Kasumi-1 (cell line): ENCODE data around the gene FGD5.

Source experiments
- DNase-seq, 2 experiments: peaks; one replicate each; lab custom pipeline; 2025; lab: John Stamatoyannopoulos, UW

Gene FGD5

DNA sequence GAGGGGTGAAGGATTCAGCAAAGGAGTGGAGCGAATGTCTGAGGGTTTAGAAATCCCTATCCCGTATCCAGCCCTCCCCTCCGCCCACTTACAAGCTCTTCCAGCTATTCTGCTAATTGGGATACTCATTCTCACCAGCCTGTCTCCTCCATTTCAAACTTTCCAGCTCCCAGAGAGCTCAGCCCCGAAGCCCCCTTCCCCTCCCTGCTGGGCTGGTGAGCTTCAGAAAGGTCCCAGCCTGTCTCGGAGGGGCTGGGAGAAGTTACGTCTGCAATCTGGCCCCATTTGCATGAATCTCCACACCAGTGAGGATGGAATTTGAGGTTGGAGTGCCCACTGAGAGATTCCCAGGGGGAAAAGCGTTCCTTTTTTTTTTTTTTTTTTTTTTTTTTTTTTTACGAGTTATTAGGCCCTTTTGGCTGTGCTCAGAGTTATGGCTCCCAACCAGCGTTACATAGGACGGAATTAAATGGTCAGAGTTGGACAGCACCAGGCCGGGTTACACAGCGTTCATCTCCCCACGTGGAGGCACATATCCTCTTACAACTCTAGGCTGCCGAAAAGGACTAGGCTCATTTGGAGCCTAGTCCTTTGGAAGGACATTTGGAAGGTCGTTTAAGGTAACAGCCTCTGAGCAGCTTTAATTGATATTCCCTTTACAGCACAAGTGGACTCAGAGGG lies 34.6 kb downstream of the FGD5 start:
- DNase-seq, result no peak

DNA sequence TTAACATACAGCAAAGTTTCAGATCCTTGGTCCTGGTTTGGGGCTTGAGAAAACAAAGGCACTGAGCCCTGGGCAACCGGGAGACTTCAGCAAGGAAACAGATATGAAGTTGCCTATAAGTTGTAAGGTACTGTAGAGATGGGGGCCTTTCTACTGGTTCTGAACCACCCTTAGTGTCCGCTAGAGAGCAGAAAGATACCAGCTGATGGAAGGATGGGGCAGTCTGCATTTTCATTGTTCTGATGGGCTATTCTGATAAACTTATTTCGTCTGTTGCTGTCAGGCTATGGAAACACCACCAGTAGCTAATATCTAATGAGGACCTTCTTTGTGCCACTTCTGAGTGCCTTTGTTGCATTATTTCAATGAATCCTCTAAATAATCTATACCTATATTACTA lies 38.7 kb downstream of the FGD5 start:
- no peak for DNase-seq

DNA sequence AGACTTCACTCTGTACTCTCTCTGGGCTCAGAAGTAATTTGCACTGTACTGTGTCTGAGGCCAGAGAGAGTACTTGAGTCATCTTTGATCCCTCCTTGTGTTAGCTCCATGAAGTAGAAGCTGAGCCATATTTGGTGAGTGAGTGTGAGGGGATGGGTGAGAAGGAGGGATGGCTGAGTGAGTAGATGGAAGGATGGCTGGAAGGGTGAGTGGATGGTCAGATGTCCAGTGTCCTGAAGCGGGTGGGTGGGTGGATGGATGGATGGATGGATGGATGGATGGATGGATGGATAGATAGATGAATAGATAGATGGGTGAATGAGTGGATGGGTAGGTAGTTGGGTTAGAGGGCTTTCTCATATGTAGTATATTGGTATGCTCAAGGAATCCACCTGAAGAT lies 39.3 kb downstream of the FGD5 start:
- no peak for DNase-seq

DNA sequence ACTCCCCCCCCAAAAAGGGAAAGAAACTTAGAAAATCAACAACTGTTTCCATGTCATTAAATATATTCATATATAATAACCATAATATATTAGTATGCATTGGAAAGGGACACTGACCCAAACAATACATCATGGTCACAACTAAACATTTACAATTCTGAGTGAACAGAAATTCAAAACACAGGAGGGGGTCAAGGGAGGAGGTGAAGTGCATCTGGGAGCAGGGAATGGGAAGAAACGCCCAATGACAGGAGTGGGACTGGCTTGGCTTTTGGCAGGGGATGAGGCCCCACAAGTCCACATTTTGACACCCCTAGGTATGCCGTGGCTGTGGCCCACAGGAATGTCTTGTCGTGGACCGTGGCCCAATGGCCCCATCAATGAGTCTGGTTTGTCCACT lies 41.1 kb downstream of the FGD5 start:
- no peak for DNase-seq

DNA sequence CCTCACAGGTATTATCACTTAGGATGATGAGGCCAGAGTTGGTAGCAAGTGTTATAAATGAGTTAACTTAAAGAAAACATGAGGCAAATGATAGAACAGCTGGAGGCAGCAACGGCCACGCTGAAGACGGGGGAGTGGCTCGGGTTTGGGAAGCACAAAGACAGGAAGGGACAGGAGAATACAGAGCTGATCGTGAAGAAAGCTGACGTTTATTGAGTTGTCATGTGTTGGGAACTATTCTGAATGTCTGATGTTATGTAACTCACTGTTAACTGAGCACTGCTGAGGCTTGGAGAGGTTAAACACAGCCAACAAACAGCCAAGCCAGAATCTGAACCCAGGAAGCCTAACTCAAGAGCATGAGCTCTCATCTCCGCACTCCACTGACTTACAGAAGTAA lies 42.3 kb downstream of the FGD5 start:
- peak in 1 of 2 experiments; percentile 3 for DNase-seq

DNA sequence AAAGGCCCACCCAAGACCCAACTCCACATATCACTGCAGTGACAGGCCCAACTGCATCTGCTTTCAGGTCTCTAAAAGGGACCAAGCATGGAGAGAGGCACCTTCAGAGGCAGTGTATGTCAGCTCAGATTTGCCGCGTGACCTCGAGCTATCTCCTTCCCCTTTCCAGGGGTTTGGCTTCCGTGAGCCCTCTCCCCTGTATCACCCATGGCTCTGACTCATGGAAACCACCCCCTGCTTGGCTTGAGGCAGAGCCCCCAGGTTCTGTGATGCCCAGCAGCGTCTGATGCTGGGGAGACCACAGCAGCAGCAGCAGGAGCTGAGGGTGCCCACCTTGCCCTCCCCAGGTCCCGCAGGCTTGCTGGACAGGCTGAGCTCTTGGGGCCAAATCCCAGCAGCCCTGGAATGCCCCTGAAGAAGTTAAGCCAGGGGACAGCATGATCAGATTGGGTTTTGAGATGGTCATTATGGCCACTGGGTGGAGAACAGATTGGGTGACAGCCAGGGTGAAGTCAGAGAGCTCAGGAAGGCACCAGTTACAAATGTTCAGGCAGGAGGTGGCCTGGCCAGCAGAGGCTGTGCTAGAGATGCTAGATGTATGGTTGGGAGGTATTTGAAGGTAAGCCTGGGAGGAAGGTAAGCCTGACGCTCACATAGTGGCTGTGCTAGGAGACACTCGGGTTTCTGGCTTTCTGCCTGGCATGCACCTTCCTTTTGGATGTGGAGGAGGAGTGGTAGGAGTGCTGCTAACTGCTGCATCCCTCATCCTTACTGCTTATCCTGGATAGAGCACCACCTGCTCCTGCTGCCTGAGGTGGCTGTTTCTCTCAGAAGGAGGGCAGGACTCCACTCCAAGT lies 42.9 kb downstream of the FGD5 start:
- peak in 1 of 2 experiments; percentile 14 for DNase-seq

DNA sequence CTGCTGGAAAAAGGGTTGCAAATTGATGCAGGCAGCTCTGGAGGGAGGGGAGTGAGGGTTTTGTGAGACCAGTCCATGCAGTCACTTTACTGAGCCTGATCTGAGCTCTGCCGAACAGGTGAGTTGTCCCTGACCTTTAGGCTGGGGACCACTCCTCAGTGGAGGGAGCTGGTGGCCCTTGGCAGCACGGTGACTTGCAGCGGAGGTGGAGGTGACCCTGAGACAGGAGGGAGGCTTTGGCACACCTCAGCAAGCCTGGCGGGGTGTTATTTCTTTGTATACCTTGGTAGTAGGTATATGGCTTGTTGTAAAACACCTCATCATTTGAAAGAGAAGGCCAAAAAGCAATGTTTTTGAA lies 43.5 kb downstream of the FGD5 start:
- no peak for DNase-seq

DNA sequence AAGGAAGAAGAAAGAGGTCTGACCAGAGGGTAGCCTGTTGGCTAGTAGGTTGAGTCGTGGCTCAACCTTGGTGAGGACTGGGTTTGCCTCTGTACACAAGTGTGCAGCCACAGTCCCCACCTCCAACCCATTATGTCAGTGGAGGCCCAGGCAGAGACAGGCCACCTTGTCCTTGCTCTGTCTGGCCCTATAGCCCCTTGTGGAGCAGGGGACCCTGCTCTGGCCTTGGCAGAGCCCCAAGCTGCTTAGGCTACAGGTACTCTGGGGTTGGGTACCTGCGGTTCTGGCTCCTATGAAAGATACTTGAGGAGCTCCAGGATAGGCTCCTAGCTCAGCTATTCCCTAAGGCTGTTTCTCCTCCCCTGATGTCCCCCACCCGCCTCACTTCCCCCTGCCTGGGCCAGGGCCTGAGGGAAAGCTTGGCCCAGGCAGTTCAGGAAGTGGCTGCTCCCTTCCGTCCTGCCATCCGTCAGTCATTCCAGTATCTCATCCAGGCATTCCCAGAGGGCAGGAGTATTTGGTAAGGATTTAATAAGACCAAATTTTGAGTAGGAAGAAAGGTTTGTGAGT lies 44.0 kb downstream of the FGD5 start:
- no peak for DNase-seq

DNA sequence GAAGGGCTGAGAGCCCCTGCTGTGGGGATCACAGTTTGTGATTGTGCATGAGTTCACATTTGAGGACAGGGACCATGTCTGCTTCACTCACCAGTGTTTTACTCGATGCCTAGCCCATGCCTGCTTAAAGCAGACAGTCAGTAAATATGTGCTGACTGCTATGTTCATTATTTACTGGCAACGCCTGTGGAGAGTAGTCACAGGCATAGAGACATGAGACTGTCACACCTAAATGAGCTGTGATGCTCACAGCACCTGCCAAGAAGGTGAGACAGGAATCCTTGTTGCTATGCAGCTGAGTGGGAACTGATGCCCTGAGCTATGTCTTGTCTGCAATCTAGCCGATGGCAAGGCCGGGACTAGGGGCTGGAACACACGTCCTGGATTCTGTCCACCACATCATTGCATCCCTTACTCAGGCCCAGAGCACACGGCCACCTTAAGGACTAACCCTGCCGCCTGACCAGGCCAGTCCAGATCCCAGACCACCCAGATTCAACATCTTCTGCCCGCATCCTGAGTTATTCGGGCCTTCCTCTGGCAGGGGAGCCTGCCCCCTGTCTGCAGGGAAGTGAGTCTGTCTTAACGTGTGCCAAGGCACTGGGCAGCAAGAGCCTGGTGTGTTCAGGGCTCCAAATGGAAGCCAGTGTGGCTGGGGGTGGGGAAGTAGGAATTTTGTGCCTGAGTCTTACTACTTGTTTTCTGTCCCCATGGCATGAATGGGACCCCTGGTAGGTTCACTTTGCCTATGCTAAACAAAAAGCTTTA lies 44.8 kb downstream of the FGD5 start:
- peak in 1 of 2 experiments; percentile 3 for DNase-seq

DNA sequence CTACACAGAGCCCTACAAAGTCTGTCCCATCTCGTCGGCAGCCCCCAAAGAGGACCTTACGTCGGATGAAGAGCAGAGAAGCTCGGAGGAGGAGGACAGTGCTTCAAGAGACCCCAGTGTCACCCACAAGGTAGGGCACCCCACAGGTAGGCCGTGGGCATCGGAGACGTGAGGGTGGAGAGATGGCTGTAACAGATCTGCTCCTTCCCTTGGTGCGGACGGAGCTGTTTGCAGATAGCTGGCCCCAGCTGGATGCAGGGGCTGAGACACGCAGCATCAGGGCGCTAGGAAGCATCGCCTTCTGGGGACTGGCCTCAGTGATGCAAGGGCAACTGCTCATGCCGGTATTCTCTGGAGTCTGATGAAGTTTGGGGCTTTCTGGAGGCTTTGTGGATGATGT lies 45.4 kb downstream of the FGD5 start:
- DNase-seq, result no peak

DNA sequence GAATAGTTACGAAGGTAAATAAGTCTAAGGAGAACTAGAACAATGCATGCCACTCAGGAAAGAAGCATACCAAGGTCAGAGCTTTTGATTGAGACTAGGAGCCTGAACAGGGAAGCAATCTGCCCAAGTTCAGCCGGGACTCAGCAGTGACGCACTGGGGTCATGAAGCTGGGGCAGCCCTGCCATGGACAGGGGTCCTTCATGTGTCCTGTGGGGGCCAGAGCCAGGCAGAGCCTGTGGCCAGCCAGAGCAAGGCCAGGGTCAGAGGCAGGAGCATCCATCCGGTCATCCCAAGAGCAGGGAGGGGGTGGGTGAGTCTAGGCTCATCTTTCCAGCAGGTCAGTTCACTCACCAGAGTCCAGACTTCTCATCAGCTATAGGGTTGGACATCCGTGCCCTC lies 47.9 kb downstream of the FGD5 start:
- no peak for DNase-seq

DNA sequence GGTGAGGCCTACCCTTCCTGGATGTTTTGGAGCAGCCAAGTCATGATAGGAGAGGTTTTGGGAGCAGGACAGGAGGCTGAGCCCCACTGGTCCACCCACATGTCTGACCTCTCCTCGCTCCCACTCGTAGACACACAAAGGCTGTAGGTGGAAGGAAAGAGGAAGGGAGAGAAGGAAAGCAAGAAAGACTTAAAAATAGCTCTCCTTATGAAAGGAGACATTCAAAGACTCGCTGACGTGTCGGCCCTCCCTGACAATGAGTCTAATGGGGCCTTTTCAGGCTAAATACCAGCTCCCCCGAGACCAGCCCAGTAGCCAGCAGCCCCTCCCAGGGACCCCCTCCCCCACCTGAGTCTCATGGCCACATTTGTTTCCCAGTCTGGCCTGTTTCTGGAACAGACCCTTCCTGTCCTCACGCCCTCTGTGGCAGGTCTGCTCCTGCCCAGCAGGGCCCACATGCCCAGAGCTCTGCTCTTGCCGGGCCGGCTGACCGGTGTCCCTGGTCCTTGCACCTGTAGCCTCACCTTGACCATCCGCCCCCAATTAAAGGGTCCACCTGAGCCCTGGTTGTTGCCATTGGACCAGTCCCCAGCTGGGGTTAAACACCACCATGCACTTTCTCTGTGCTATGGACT lies 49.3 kb downstream of the FGD5 start:
- no peak for DNase-seq

DNA sequence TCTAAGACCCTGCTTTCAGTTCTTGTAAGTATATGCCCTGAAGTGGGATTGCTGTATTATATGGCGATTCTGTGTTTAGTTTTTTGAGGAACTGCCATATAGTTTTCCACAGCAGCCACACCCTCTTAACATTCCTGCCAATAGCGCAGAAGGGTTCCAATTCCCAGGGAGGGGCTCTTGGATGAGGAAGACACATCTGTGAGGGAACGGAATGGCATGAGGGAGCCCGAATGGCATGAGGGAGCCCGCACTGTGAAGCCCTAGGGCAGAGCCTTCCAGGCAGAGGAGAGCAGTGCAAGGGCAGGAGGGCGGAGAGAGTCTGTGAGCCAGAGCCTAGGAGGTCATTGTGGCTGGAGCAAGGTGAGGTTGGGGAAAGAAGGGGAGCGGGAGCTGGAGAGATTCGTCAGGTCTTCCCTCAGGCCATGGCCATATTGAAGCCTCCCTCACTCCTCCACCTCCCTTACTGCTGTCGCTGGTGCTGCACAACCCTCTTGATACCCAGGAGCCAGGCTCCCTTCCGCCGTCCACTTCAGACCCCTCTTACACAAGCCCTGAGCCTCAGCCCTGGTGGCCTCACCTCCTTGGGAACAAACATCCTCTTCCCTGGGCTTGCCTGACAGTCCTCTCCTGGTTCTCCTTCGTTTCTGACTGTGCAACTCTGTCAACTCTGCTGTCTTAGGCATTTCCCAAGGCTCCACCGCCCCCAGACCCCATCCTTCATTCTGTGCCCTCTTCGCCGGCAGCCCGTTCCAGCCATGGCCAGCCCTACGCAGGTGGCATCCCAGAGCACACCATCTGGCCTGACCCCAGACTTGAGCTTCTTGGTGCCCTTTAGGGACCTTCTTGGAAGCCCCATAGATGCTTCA lies 51.4 kb downstream of the FGD5 start:
- no peak for DNase-seq

DNA sequence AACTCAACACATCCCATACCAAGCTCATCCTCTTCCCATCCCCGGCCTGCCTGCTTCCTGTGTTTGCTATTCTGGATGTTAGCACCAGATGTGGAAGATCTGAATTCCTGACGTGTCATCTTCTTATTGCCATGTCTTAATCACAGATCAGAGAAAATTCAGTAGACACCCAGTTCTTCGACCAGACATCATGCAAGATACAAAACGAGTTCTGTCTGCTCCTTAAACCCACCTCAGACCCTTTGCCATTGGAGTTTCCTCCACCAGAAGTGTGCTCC lies 52.0 kb downstream of the FGD5 start:
- no peak for DNase-seq

DNA sequence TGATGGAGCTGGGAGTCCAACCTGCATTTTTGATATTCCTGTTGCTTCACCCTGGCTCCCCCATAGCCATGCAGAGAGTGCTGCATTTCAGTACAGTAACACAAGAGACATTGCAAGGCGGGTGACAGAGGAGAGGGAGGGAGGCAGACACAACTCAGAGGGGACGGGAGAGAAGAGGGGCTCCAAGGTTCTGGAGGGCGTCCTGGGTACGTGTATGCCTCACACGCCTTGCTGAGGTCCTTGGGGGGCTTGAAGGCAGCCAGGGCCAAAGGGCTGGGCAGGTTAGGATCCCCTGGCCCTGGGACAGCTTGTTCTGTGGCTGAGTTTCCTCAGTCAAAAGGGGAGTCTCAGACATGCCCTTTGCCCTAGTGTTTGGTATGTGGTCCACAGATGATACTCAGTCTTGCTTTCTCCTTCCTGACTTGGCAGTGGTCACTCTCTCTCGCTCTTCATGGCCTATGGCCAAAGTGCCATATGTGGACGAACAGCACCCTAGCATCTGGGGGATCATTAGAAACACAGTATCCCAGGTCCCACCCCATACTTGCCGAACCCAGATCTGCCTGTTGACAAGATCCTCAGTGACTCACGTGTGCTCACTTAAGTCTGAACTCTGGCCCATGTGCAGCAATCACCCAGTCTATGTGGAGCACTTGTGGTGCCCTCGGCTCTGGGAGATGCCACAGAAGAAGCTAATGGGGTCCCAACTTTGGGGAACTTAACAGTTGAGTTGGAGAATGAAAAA lies 52.9 kb downstream of the FGD5 start:
- DNase-seq, result no peak

DNA sequence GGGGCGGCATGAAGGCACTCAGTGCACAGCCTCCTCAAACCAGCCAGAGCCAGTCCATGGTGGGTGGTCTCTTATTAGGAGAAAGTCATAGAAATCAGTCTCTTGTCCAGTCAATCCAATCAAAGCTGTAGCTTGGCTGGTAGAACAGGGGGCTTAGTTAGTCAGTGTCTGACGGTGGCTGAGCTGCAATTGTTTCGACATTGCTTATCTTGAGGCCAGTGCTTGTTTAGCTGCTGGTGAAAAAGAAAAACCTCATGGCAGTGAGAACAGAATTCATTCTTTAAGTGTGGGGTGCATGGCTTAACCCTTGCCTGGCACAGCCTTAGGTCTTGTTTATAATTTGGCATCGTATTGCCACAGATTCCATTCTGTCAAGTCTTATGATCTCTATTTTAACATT lies 53.9 kb downstream of the FGD5 start:
- DNase-seq, result no peak

DNA sequence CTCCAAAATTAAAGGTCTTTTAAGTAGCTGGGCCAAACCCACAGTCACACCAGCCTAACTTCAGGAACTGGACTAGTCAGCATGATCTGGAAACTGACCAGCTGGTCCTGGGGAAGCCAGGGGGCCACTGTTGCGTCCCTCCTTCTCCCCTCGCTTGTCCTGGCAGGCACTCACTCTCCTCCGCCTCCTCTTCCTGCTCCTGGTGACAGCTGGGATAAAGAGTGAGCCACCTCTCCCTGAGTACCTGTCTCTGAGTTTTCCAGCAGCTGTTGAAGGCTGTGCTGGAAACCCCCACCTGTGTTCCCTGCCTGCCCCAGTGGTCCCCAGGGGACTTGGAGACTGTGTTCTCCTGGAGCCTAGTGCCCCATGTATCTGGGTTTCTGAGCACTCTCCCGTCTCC lies 56.0 kb downstream of the FGD5 start:
- DNase-seq, result no peak

DNA sequence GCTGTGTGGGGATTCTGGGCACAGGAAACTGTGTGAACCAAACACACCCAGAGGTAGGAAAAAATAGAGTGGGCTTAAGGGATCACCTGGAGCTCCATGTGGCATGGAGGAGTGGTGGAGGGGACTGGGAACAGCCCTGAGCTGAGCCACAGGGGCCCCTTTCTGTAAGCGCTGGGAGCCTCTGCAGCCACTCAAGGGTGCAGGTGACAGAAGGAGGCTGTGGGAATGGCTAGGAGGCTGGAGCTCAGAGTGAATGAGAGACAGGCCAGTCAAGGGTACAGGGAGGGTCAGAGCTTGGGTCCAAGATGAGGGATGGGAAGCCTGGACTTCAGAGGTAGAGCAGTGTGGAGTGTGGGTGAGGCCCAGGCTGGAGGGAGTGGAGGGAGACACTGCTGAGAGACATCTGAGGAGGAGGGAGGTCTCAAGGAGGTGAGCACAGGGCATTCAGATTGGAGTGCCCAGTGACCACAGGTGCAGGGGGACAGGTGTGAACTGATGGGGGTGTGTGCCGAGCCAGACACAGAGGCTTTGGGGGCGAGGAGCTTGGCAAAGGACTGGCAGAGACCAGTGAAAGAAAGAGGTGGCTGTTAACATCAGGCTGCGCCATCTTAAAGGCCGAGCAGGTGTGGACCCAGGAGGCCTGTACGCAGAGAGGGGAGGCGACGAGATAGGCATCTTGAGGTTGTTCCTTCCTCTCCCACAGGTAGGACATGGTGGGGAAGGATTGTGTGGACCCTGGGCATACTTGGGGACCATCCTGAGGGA lies 56.8 kb downstream of the FGD5 start:
- no peak for DNase-seq

DNA sequence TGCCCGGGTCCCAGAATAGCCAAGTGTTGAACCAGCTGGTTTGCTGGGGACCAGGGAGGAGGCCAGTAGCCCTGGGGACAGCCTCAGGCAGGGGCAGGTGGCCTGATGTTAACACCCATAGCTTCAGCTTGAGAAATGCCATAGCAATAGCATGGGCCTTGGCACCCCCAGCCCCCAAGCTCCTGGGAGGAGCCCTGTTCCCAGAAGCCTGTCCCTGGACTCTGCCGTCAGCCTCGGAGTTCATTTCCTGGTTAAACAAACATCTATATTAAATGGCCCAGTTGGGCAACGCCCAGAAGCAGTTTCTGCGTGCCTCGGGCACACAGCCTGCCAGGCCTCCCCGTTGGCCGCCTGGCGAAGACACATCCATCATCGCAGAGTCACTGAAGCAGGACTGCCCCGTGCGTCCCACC lies 58.2 kb downstream of the FGD5 start:
- no peak for DNase-seq

DNA sequence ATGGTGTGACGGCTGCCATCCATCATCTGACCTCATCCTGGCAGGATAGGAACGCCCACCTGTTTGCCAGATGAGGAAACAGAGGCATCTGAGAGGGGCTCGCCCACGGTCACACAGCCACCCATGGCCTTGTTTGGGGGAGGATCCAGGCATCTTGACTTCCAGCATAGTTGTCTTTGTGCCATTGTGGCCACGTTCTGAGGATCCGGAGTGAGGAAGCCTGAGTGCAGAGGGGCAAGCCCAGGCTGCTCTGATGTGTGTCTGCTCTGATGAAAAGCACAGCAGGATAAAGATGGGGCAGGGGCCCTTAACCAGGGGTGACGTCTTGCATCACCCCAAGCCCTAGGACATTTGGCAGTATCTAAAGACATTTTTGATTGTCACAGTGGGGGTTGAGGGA lies 58.7 kb downstream of the FGD5 start:
- no peak for DNase-seq
